Measurements from ENCODE around the gene SMARCAL1. TPM values are rescaled to one million over a fixed set of nuclear protein-coding genes. Genes with fewer than 3 reads are reported as not detected.

The SMARCAL1 gene
- 87.7 and 109 TPM in 2 replicates for total RNA-seq (2011; cell fraction: chromatin; rRNA removed; ENCODE audit: low replicate concordance)
- total RNA-seq (2011; cell fraction: nucleolus; rRNA removed): 50.2 and 58.3 TPM in 2 replicates
- 72.6 and 98.8 TPM in 2 replicates for total RNA-seq (2011; cell fraction: nucleoplasm; rRNA removed)
- total RNA-seq (2014; rRNA removed): 12.4 and 15.6 TPM in 2 replicates
- 11.5 and 12.4 TPM in 2 replicates for total RNA-seq (2014; rRNA removed; fragmentation: Illumina TruSeq; extraction: Trizol)
- 10.2 and 10.6 TPM in 2 replicates for total RNA-seq (2015; rRNA removed; fragmentation: Illumina TruSeq; extraction: Trizol)
- total RNA-seq (2021): 21.8 and 22.6 TPM in 2 replicates
- 27.9 and 29.7 TPM in 2 replicates for polyA plus RNA-seq (2011; rRNA removed)
- 23.3 and 29.8 TPM in 2 replicates for polyA plus RNA-seq (2011; cell fraction: cytosol; rRNA removed)
- 27.1 and 31.3 TPM in 2 replicates for polyA plus RNA-seq (2011; cell fraction: nucleus; rRNA removed)
- 14.3 and 20.0 TPM in 2 replicates for polyA plus RNA-seq (2012)
- 18.5 and 20.6 TPM in 2 replicates for polyA plus RNA-seq (2014; fragmentation: Illumina TruSeq; extraction: Trizol)
- 10 to 100 TPM in 1 of 2 experiments, 1 to 10 TPM in 1; 8.2 to 12.3 TPM for polyA plus RNA-seq (2014; fragmentation: Nextera tagmentation; extraction: Ambion mirVana)
- 11.9 and 16.3 TPM in 2 replicates for polyA plus RNA-seq (2014; rRNA removed)
- 59.5 and 60.9 TPM in 2 replicates for polyA minus RNA-seq (2011; rRNA and poly(A)+ RNA removed)
- polyA minus RNA-seq (2011; cell fraction: cytosol; rRNA and poly(A)+ RNA removed): 20.5 and 23.9 TPM in 2 replicates
- polyA minus RNA-seq (2011; cell fraction: nucleus; rRNA and poly(A)+ RNA removed): 58.3 and 74.0 TPM in 2 replicates
- percentile 65 among the genes with signal in this experiment for Bru-seq, nascent RNA
- BruChase-seq, experiment 1, labeled RNA remaining after a 2-hour chase: percentile 66 among the genes with signal in this experiment
- BruChase-seq, experiment 2, labeled RNA remaining after a 6-hour chase: percentile 66 among the genes with signal in this experiment
- long read RNA-seq, experiment 1, transcript SMARCAL1-201 (18 exons, 3,271 nt): major isoform, 47 of 99 reads
- long read RNA-seq, experiment 1, transcript SMARCAL1-202 (18 exons, 3,056 nt): minor isoform, 8 of 99 reads
- long read RNA-seq, experiment 1, partial matches to known transcripts: 19 of 99 reads
- long read RNA-seq, experiment 1, other reads (novel, unspliced or antisense): 24 of 99 reads
- long read RNA-seq, experiment 2, partial matches to known transcripts: 8 of 20 reads
- long read RNA-seq, experiment 2, other reads (novel, unspliced or antisense): 12 of 20 reads
- long read RNA-seq, experiment 3, transcript SMARCAL1-201 (18 exons, 3,271 nt): major isoform, 9 of 16 reads
- long read RNA-seq, experiment 3, partial matches to known transcripts: 0 of 16 reads
- long read RNA-seq, experiment 3, other reads (novel, unspliced or antisense): 5 of 16 reads

DNA sequence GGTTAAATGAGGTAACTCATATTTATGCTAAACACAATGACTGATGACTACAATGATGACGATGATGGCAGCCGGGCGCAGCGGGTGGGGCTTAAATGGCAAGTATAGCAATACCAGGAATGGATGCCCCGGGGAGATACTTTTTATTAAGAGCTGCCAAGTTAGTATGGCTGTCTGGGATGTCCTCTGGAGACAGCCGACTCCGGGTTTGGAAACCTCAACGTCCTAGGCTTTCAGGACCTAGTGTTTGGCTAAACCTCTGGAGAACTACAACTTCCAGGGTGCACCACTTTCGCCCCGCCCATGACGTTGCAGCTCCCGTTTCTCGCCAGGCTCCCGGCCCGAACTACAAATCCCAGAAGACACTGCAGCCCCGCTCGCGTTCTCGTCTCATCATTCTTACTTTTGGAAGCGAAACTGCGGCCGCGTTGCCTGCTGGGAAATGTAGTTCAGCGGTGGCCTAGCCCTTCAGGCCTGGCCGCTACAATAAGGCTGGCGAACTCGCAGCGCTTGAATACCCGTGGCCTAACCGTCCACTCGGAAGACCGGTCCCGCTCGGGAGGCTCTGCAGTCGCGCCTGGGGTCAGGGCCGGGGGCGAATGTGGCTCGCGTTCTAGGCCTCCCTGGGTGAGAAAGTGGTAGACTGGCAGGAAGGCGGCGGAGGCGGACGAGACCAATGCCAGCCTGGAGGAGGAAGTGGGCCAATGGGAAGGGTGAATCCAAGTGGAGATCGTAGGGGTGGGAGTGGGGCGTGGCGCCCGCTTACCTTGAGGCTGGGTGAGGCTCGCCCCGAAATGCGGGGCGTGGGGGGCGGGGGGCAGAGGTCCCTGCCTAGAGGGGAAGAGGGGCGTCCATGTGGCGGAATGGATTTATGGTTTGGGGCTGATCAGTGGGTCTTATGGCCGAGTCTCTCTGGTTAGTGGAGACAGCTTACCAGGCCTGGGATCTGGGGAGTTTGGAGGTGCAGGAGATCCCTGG lies at the start of gene SMARCAL1:
SMARCAL1 (plus strand) TSS at position 463 of the 978 bp plus-strand sequence. CDS start 2,221 bp downstream, outside the sequence.
- Histone ChIP-seq H3K4me2 (ENCODE audit: insufficient read depth, low read length) (peak within 1 kb of the TSS; percentile 95), H3K36me3 (ENCODE audit: control insufficient read depth, insufficient read depth, low read length) (peaks cover 19% of the 10 kb centered on the region), H3K4me3 (peak within 1 kb of the TSS; percentile 85), H2AFZ (ENCODE audit: low read depth, low read length) (peak within 1 kb of the TSS; percentile 100), H3K27ac (ENCODE audit: extremely low read depth, low read depth, low read length) (peak within 1 kb of the TSS; percentile 96), H3K4me1 (replicated peaks in 1 of 2; ENCODE audit: control insufficient read depth in 2 of 2, insufficient read depth in 2 of 2, low read length in 2 of 2) (peaks cover 19 to 20% of the 10 kb centered on the region in 2 experiments), H3K27me3 (ENCODE audit: control insufficient read depth in 2 of 2, insufficient read depth in 2 of 2, low read length in 2 of 2) (no peaks in the 10 kb centered on the region), H4K20me1 (replicated peaks; ENCODE audit: control insufficient read depth, insufficient read depth, low read length) (no peaks in the 10 kb centered on the region), H3K79me2 (ENCODE audit: control insufficient read depth, insufficient read depth, low read length) (peaks cover 25% of the 10 kb centered on the region), H3K9ac (ENCODE audit: insufficient read depth in 1 of 2, low read depth in 2 of 2, low read length in 2 of 2) (peak within 1 kb of the TSS; percentile 89 to 96), H3K9me1 (ENCODE audit: control insufficient read depth, insufficient read depth, low read length) (no peaks in the 10 kb centered on the region), H3K9me3 (replicated peaks; ENCODE audit: control insufficient read depth, insufficient read depth, low read depth, low read length) (no peaks in the 10 kb centered on the region)
- CTCF ChIA-PET (ENCODE audit: low intra/inter-chr PET ratio): no interaction called here
- 15% methylated on average over 27 of the region's 56 CpGs for WGBS (ENCODE audit: insufficient coverage, low coverage, missing lambda C conversion rate)
- peak; percentile 97 for FAIRE-seq
- POLR2A ChIA-PET: interaction anchor here (0.6 to 1.2 kb wide), 4 partner anchors 13 to 751 kb away, joined by 3 to 4 read pairs (median 3); no protein-coding TSS in a partner anchor
- ATAC-seq: peak; percentile 88
- intact Hi-C loops (cut with micrococcal nuclease) (no loop called here), in situ Hi-C loops (cut with MboI) (no loop called here)
- peak; percentile 82 to 96 (median 86) for DNase-seq (ENCODE audit: extremely low read depth in 1 of 4, low spot score in 3 of 4)
- BruUV-seq (replicated peaks): no TSS peak
- TF ChIP-seq NUFIP1 (IDR thresholded peaks at IDR 0.05; ENCODE audit: partially characterized antibody) (no peak), ZNF583 (CRISPR knock-in tag; IDR thresholded peaks at IDR 0.05) (no peak), MBD2 (IDR thresholded peaks at IDR 0.05; ENCODE audit: borderline replicate concordance, low read depth) (peak; percentile 78), CXXC5 (CRISPR knock-in tag; IDR thresholded peaks at IDR 0.05) (peak; percentile 79), ZFP1 (CRISPR knock-in tag; IDR thresholded peaks at IDR 0.05) (no peak), ZNF311 (CRISPR knock-in tag; IDR thresholded peaks at IDR 0.05) (0 out of 2 replicates have a peak, but pooled peaks have one; percentile 24), THRAP3 (IDR thresholded peaks at IDR 0.05; ENCODE audit: borderline replicate concordance) (no peak), JUND (IDR thresholded peaks at IDR 0.05; ENCODE audit: borderline replicate concordance, low read depth, low read length) (peak; percentile 77), JUND (tag; IDR thresholded peaks at IDR 0.05; ENCODE audit: borderline replicate concordance, low read depth, low read length) (no peak; the same call in 2 of the 3 replicates), FOXA3 (CRISPR knock-in tag; conservative IDR thresholded peaks at IDR 0.05 in 1 of 2, IDR thresholded peaks at IDR 0.05 in 1 of 2) (peak in 1 of 2 experiments; percentile 31; a peak in 1 of 4 replicates), NR2C2 (CRISPR knock-in tag; IDR thresholded peaks at IDR 0.05) (peak; percentile 11; the same call in 1 of the 2 replicates), NR2C2 (tag; IDR thresholded peaks at IDR 0.05) (peak; percentile 57; the same call in 1 of the 2 replicates), TRIM24 (IDR thresholded peaks at IDR 0.05) (no peak)
- TF ChIP-seq, protein P1, sequence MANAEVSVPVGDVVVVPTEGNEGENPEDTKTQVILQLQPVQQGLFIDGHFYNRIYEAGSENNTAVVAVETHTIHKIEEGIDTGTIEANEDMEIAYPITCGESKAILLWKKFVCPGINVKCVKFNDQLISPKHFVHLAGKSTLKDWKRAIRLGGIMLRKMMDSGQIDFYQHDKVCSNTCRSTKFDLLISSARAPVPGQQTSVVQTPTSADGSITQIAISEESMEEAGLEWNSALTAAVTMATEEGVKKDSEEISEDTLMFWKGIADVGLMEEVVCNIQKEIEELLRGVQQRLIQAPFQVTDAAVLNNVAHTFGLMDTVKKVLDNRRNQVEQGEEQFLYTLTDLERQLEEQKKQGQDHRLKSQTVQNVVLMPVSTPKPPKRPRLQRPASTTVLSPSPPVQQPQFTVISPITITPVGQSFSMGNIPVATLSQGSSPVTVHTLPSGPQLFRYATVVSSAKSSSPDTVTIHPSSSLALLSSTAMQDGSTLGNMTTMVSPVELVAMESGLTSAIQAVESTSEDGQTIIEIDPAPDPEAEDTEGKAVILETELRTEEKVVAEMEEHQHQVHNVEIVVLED (CRISPR knock-in tag; IDR thresholded peaks at IDR 0.05): peak; percentile 65

Data from K562 (cell line).